ENCODE data around the gene ADAM23. TPM values are rescaled to one million over a fixed set of nuclear protein-coding genes. Genes with fewer than 3 reads are reported as not detected.

Gene ADAM23
- total RNA-seq, 2 donors from 2014 or later: 1.3 to 10.7 TPM

GRCh38 chr2:206597717-206598218 lies 154.4 kb downstream of the ADAM23 start:
- intact Hi-C loops (cut with DNase I): no loop called here
- H3K36me3 ChIP-seq: no peaks in the 10 kb centered on the region
- no peaks in the 10 kb centered on the region for H3K4me1 ChIP-seq (replicated peaks)
- TF ChIP-seq POLR2A (IDR thresholded peaks at IDR 0.05) (no peak), POLR2AphosphoS5 (IDR thresholded peaks at IDR 0.05) (no peak), CTCF (IDR thresholded peaks at IDR 0.05) (no peak)
- no peaks in the 10 kb centered on the region for H3K27me3 ChIP-seq (replicated peaks; ENCODE audit: insufficient read depth)
- no peak overlapping the region for H3K27ac ChIP-seq
- H3K4me3 ChIP-seq: no peak overlapping the region
- no peaks in the 10 kb centered on the region for H3K9me3 ChIP-seq
- WGBS: 88% methylated on average over 3 of the region's 3 CpGs
- DNase-seq (ENCODE audit: low spot score): no peak

DNA sequence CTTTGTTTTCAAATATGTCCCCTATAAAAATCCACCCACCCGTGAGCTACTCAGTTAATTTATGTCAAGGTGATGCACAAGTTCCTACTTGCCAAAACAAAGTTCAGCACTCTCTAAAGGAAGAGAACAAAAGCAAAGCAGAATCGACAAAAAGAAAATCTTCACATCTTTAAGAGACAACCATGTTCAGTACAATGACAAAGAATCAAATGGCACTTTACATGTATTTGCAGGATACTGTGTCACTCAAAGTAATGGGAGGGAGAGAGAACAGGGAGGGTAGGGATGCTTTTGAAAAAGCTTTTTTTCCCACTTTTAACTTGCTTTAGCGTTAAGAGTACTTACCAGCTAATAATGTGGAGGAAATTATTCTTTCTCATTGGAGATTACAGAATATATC lies 159.9 kb downstream of the ADAM23 start:
- H3K9me3 ChIP-seq: no peaks in the 10 kb centered on the region
- no peaks in the 10 kb centered on the region for H3K36me3 ChIP-seq
- intact Hi-C loops (cut with DNase I): no loop called here
- no peaks in the 10 kb centered on the region for H3K4me1 ChIP-seq (replicated peaks)
- no peak overlapping the region for H3K4me3 ChIP-seq
- no peak for DNase-seq (ENCODE audit: low spot score)
- no peak overlapping the region for H3K27ac ChIP-seq
- TF ChIP-seq POLR2AphosphoS5 (IDR thresholded peaks at IDR 0.05): no peak
- TF ChIP-seq CTCF (IDR thresholded peaks at IDR 0.05): no peak
- TF ChIP-seq POLR2A (IDR thresholded peaks at IDR 0.05): no peak
- no peaks in the 10 kb centered on the region for H3K27me3 ChIP-seq (replicated peaks; ENCODE audit: insufficient read depth)
- WGBS: 39% methylated on average over 3 of the region's 3 CpGs

GRCh38 chr2:206610451-206610850 lies 167.1 kb downstream of the ADAM23 start:
- intact Hi-C loops (cut with DNase I): no loop called here
- WGBS: 78% methylated on average over 1 of the region's 1 CpG
- Histone ChIP-seq H3K27me3 (replicated peaks; ENCODE audit: insufficient read depth) (no peaks in the 10 kb centered on the region), H3K36me3 (no peaks in the 10 kb centered on the region), H3K4me1 (replicated peaks) (no peaks in the 10 kb centered on the region), H3K9me3 (no peaks in the 10 kb centered on the region), H3K4me3 (no peak overlapping the region), H3K27ac (no peak overlapping the region)
- DNase-seq (ENCODE audit: low spot score): no peak
- TF ChIP-seq POLR2AphosphoS5 (IDR thresholded peaks at IDR 0.05) (no peak), CTCF (IDR thresholded peaks at IDR 0.05) (no peak), POLR2A (IDR thresholded peaks at IDR 0.05) (no peak)

DNA sequence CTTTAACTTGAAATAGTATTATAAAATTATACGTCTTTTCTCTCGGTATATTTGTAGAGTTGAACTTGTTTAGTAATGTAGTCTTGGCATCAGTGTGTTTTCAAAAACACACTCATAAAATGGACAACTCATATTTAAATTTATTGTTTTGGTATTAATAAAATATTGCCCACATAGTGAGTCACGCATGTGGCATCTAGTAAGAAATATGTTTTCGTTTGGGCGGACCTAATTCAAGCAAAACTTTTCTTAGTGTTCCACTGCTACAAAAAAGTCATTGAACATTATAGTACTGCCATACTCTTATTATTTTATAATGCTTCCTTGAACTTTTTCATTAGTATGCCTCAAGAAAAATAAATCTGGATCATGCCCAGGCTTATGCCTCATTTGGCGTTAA lies 167.9 kb downstream of the ADAM23 start:
- TF ChIP-seq POLR2AphosphoS5 (IDR thresholded peaks at IDR 0.05) (no peak), POLR2A (IDR thresholded peaks at IDR 0.05) (no peak), CTCF (IDR thresholded peaks at IDR 0.05) (no peak)
- H3K27ac ChIP-seq: no peak overlapping the region
- 91% methylated on average over 6 of the region's 6 CpGs for WGBS

GRCh38 chr2:206611736-206612135 lies 168.4 kb downstream of the ADAM23 start:
- no peak for TF ChIP-seq CTCF (IDR thresholded peaks at IDR 0.05)
- no peak for TF ChIP-seq POLR2AphosphoS5 (IDR thresholded peaks at IDR 0.05)
- no peak for TF ChIP-seq POLR2A (IDR thresholded peaks at IDR 0.05)
- H3K27ac ChIP-seq: no peak overlapping the region
- H3K27me3 ChIP-seq (replicated peaks; ENCODE audit: insufficient read depth): no peaks in the 10 kb centered on the region

More for the DNA sequence above, 167.9 kb downstream of the ADAM23 start:
- Histone ChIP-seq H3K4me1 (replicated peaks) (no peaks in the 10 kb centered on the region), H3K36me3 (no peaks in the 10 kb centered on the region), H3K9me3 (no peaks in the 10 kb centered on the region), H3K27me3 (replicated peaks; ENCODE audit: insufficient read depth) (no peaks in the 10 kb centered on the region), H3K4me3 (no peak overlapping the region)
- DNase-seq (ENCODE audit: low spot score): no peak
- intact Hi-C loops (cut with DNase I): no loop called here

More at GRCh38 chr2:206611736-206612135, 168.4 kb downstream of the ADAM23 start:
- Histone ChIP-seq H3K36me3 (no peaks in the 10 kb centered on the region), H3K4me1 (replicated peaks) (no peaks in the 10 kb centered on the region), H3K4me3 (no peak overlapping the region), H3K9me3 (no peaks in the 10 kb centered on the region)
- DNase-seq (ENCODE audit: low spot score): no peak
- intact Hi-C loops (cut with DNase I): no loop called here
- 61% methylated on average over 3 of the region's 3 CpGs for WGBS

Measured in prostate gland (tissue), 2 donors.